H1 (cell line): ENCODE results near the gene MTPN. TPM values are rescaled to one million over a fixed set of nuclear protein-coding genes. Genes with fewer than 3 reads are reported as not detected.

Source experiments
- CTCF ChIP-seq, 3 experiments: IDR thresholded peaks; 1 replicate in 2 of 3; 2 replicates in 1 of 3; pipeline versions ENCODE4 v1.5.1 to v1.6.1; 2011; ENCODE audit warnings: low read length in 3 of 3, mild to moderate bottlenecking in 3 of 3, inconsistent platforms in 2 of 3, low read depth in 1 of 3, moderate library complexity in 1 of 3; ENCODE audit not compliant: insufficient read depth in 1 of 3; ENCODE audit errors: control extremely low read depth in 1 of 3
- GABPA ChIP-seq: IDR thresholded peaks from 2 replicates; pipeline ENCODE4 v1.6.1; 2011; ENCODE audit warnings: mild to moderate bottlenecking, low read length, moderate library complexity, borderline replicate concordance; ENCODE audit not compliant: insufficient read depth
- USF2 ChIP-seq: IDR thresholded peaks from 2 replicates; pipeline ENCODE4 v1.6.1; 2011; ENCODE audit warnings: low read length, improper control_type of control experiment
- polyA plus RNA-seq, 7 experiments: library from polyadenylated mRNA; depleted of rRNA in 3 of 7; stranded (reverse) in 5 of 7; unstranded in 2 of 7; fragments of >200 nt in 5 of 7; fragments of 200-250 nt in 2 of 7; gene quantifications; 1 replicate in 5 of 7; 2 replicates in 1 of 7; 4 replicates in 1 of 7; pipeline versions ENCODE4 v1.2.1 to v1.2.3, GENCODE V29; 2011 to 2013; ENCODE audit warnings: missing spikeins in 2 of 7, mixed read lengths in 2 of 7
- total RNA-seq: library from RNA; stranded (reverse); fragmentation: NEBNext Ultra II Directional; extraction: Animal tissue kit (Norgen Biotek cat#: 25700); gene quantifications from 2 replicates; pipeline ENCODE4 v1.2.1, GENCODE V29; 2021

MTPN gene
- total and polyA plus RNA-seq, 2 of the 8 experiments (the other 6 are each of a cell fraction or from before 2014, with no cell fraction given), result 33.0 to 101 TPM

GRCh38 chr7:135966341-135967043 lies 10.7 kb downstream of the MTPN start (continued):
- TF ChIP-seq CTCF (IDR thresholded peaks at IDR 0.05; ENCODE audit: control extremely low read depth in 1 of 3, insufficient read depth in 1 of 3, low read depth in 1 of 3, low read length in 3 of 3), result no peak
- TF ChIP-seq USF2, result no peak
- no peak for TF ChIP-seq GABPA
